DMS79 (cell line): ENCODE data around the gene CEBPG.

Experiments
- DNase-seq: peaks from one replicate; lab custom pipeline; 2025; lab: John Stamatoyannopoulos, UW

CEBPG gene

DNA sequence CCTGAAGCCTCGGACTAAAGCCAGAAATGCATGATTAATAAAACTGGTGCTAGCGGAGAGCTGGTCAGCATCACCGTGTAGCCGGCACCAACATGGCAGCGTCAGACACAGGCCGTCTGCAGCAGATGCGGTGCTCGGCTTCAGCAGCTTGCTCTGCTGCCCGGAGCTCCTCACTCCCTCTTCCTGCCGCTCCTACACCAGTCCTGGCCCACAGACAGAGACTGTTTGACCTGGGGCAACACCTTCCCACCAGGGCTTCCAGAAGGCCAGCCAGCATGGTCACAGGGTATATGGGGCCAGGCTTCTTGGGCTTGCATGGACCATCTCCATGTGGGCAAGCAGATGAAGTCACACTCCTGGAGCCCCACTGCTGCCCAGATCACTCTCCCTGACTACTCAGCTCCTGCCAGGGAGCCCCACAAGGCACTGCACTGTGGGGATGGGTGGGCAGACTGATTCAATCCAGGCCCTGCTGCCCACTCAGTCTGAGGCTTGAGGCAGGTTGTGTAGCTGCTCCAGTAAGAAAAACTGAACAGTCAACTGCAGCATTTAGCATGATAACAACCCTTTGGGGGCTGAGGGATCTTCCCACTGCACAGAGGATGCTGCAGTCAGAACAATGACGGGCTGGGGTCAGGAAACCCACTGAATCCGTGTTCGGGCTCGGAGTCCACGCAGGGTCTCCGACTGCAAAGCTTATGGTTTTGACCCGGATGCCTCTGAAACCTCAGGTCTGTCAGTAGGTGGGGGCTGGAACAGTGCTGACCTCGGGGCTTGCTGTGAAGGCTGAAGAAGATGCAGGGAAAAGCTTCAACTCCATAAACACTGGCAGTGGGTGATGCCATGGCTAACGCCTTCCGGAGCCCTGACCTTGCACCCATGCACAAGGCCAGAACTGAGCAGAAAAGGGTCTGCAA is 45.6 kb downstream of the CEBPG start:
- no peak for DNase-seq

DNA sequence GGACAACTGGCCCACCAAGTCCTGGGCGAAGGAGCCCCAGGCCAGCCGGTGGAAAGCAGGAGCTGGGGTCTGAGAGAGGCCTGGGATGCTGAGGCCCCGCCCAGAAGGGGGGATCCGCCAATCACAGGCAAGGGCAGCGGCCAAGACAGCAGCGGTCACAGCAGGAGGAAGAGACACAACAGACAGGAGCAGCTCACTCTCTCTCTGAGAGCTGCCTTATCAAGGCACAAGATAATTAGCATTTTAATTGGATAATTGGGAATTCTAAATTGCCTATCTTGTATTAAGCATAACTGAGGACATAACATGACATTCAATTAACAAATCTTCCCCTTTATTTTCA is 46.2 kb downstream of the CEBPG start:
- no peak for DNase-seq

- no peak for DNase-seq
These were observed 47.3 kb downstream of the CEBPG start for GRCh38 chr19:33420821-33421220.

- no peak for DNase-seq
These were observed 47.9 kb downstream of the CEBPG start for GRCh38 chr19:33421368-33421767.

- no peak for DNase-seq
These were observed 49.1 kb downstream of the CEBPG start for GRCh38 chr19:33422369-33423180.

GRCh38 chr19:33424181-33424580 is 50.7 kb downstream of the CEBPG start:
- DNase-seq, result no peak

DNA sequence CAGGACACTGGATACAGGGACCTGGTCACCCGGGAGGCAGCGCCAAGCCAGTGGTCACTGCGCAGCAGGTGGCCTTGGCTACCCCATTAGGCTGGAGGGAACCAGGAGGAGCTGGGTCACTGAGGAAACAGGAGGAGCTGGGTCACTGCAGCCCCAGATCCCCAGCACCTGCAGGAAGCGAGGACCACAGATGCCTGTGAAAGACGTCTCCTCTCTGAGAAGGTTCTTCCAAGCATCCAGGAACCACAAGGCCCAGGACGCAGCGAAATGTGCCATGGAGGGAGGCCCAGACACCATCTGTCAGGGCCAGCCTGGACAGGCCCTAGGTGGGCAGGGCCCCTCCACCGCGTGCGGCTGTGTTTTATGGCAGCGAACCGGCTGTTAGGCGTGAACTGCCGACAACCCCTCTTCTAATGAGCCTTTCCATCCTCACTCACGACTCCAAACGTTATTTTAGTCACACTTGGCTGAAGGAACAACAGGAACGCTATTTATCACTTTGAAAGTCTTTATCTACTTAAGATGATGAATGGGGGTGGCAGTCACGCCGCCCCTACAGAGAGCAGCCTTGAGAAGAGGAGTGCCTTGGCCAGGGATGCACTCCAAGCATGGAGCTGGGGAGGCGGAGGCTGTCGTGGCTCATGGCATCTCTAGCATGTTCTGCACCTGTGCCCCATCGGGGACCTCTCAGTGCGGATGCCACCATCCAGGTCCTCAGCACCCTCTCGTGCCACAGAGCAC is 53.3 kb downstream of the CEBPG start:
- DNase-seq, result peak; percentile 97

DNA sequence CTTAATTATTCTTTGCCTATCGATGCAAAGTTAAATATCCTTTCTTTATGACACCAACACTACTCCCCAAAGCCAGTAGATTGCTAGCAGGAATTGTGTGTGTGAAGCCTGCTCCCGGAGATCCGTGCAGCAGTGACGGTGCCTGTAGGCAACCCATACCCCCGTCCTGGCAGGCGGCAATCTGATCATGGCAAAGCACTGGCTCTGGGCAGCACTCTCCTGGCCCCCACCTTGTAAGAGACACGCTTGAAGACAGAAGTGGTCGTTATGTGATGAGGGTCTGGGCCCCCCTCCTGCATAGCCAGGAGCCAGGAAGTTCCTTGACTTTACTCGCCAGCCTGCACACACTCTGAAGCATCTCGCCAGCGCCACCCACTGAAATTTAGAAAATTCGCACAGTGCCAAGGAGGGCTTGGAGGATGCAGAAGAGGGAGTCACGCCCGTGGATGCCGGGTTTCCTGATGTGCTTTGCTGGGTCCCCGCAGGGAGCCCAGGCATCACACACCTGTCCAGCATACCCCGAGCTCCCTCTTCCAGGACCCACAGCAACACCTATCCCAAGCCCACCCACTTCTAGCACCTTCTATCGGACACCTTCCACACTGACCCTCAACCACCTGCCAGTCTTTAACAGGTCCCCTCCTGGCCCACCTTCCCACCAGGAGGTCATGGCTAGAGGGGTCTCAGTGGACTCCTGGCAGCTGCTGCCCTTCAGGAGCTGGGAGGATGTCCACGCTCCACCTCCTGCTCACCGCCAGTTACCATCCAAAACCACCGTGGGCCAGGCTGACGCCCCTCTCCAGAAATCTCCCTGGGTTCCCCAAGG is 54.5 kb downstream of the CEBPG start:
- no peak for DNase-seq

DNA sequence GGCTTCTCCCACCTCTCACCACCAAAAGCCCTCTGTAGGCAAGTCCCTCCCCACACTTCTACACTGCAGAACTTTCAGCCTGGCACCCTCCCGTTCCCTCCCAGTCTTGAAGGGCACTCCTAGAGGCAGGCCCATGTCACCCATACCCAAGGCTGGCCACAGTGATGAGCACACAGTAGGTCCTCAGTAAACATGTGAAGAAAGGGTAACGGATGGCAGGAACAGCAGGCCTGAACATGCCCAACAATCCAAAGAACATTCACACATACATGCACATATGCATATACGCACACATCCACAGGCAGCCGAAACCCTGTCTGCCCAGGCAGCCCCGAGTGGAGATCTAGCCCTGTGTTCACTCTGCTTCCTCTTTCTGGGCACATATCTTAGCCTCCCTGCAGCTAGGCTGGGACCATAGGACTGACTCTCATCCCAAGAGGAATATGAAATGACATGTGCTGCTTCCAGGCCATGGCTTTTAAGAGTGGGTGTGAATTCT is 55.2 kb downstream of the CEBPG start:
- no peak for DNase-seq

GRCh38 chr19:33429891-33430673 is 56.6 kb downstream of the CEBPG start:
- DNase-seq, result no peak

GRCh38 chr19:33430674-33431277 is 57.3 kb downstream of the CEBPG start:
- DNase-seq, result peak; percentile 37

DNA sequence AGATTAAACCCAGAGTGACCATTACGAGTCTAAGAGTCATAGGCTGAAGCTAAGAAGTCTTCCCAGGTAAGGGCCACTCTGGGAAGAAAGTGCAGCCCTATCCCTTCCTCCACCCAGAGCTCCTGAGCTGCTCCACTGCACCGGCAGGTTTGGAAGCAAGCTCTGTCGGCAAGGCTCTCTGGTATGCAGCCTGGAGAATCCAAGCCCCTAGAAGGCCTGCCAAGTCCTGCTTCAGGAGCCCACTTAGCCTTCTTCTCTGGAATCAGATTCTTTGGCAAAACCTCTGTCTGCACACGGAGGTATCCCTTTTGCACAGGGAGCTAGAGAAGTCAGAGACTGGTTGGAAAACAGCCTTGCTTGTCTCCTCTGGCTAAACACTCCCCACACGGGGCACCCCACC is 58.5 kb downstream of the CEBPG start:
- peak; percentile 19 for DNase-seq
